Stimulated activated CD4-positive, alpha-beta T cell treated with anti-CD3 and anti-CD28 coated beads, Interleukin-1b, Interleukin-23, amount 100 ng/mL, for 4 hours (primary cell): ENCODE measurements around the gene CFAP20DC.
"Not testable (repeated sequence)": the region's sequence is repeated elsewhere in the genome, so short reads cannot be mapped to it uniquely, and the experiment has no call there.

Experiments
- DNase-seq, 2 donors: peaks; one replicate each; pipeline ENCODE4 v3.0.0-alpha.2; 2020; ENCODE audit warnings: low read depth in 2 of 2

Gene CFAP20DC

DNA sequence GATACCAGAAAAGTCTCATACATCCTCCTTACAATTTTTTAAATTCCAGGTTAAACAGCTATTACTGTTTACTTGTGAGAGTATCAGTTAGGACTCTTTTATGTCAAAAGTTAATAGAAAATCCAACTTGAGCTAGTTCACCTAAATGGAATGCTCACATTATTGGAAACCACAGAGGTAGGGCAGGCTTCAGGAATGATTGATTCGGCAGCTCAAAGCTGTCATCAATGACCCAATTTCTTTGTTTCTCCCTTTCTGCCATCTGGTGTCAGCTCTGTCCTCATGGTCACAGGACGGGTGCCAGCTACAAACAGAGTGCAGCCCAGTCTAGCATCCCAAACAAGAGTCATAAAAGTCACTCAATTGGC is 32.2 kb downstream of the CFAP20DC start:
- DNase-seq: no peak

DNA sequence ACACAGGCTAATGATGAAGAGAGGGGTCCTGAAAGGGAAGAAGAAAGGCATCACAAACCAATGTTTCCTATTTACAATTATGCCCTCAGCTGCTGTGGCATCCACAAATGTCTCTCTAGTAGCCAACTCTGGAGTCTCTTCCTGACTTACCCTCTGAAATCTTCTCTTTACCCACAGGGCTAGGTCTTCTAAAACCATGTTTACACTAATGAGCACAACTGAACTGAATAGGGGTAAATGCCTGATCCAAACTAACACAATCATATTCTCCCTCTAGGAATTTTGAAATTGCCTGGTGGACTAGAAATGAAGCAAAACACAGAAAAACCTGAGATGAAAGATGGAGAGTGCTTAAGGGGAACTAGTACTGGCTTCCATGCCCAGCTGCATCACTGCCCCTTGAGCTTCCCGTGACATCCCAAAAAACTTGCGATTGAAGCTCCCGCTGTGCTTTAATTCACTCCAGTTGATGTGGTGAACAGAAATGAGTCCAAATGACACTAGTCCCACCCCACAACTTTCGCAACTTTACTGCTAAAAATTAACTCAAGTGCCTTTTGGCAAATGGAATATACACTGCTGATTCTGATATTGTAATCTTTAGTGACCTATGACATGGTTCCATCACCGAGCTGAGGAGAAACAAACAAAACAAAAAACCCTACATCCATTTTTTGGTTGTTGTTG is 32.8 kb downstream of the CFAP20DC start:
- DNase-seq: no peak

DNA sequence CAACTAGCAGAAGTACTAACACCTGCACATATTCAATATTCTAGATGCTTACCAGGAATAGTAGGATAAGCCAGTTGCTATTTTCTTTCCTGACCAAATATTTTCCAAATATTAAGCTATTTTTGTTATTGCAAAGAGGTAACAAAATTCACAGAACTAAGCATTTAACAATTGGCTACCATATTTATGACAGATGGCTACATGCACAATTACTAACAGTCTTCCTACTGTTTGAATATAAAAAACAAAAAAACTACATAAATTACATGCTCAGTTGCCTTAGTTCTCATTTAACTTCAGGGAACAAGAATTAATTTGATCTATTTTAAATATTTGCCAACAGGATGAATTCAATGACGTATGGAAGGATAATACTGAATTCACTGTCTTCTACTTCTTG is 36.2 kb downstream of the CFAP20DC start:
- no peak for DNase-seq

DNA sequence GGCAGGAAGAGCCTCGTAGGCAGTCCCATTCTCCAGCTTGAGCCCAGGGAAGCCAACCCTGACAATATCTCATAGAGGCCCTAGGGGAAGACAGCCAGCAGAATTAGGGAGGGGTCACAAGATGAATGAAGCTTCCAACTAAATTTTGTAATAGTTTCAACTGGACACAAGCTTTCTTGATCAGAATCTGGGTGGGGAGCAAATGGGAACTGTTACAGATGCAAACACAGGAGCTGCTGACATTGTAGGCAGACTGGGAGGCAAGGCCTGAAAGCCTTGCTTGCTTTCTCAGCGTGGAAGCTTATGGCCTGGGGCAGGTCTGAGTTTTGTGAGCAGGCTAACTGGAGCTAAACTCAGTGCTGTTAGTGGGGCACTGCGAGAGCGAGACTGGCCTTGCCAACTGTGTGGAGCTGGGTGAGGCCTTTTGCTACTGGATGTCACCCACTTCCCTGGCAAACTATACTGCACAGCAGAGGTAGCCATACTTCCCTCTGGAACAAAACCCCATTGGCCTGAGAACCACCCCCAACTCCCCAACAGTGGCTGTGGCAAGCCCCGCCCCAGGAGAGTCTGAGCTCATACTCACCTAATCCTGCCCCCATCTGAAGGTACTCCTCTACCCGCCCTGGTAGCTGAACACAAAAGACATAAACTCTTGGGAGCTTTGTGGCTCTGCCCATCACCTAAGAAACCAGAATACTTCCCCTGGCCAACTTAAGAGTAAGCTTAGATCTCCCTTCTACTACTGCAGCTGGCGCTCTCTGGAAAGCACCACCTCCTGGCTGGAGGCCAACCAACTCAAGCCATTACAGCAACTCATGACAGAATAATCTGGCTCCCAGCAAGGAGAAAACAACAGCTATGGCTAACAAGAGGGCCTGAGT is 42.9 kb downstream of the CFAP20DC start:
- DNase-seq: no peak

DNA sequence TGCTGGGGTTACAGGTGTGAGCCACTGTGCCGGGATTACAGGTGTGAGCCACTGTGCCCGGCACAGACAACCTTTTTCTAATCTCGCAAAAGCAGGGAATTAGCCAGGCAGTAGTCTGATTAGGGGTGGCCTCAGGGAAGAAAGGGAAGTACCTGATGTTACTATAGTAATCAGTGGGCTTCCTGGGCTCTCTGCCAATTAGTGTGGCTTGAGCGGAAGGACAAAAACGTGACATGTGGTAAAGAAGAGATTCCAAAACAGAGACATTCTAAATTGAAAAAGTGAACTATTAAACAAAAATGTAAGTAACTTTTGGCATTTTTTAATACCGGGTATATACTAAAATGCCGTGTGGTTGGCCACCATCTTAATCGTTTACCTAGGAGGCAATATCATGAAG is 48.1 kb downstream of the CFAP20DC start:
- DNase-seq: no peak

DNA sequence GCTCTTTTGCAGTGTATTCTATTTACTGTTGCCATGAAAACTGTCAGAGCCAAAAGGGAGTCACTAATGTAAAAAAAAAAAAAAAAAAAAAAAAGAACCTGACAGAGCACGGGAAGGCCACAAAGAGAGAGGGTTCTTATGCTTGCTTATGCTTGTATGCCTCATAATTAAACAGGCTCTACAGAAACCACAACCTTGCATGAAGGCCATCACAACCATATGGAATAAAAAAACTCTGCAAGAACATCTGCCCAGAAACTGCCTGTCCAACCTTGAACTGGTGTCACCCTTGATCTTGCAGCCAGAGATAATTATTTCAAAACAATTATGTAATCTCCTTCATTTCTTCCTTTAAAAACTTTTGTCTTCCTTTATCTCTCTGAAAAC is 50.1 kb downstream of the CFAP20DC start:
- no peak for DNase-seq

DNA sequence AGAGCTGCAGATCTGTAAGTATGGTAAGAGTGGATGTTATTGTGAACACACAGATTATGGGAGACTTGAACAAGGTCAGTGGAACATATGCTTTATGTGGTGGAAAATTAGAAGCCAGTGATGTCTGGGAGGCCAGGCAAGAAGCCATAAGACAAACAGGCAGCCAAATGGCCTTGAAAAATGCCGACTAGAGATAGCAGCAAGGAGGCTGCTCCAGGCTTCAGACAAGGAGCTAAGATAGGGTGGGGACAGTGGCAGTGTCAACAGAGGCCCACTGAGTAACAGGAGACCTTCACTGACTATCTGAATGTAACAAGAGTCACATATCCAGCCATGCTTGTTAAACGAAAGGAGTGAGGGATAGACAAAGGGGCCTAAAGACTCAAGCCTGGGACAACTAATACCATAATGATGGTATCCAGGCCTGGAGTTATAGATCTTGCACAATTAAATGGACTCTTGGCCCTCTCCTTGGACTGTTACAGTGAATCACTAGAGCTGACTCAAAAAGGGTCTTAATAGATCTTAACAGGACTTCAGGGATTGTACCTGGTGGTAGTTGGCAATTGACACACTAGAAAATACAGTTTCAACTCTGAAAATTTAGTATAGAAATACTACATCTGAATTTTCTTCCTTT is 50.6 kb downstream of the CFAP20DC start:
- no peak for DNase-seq

DNA sequence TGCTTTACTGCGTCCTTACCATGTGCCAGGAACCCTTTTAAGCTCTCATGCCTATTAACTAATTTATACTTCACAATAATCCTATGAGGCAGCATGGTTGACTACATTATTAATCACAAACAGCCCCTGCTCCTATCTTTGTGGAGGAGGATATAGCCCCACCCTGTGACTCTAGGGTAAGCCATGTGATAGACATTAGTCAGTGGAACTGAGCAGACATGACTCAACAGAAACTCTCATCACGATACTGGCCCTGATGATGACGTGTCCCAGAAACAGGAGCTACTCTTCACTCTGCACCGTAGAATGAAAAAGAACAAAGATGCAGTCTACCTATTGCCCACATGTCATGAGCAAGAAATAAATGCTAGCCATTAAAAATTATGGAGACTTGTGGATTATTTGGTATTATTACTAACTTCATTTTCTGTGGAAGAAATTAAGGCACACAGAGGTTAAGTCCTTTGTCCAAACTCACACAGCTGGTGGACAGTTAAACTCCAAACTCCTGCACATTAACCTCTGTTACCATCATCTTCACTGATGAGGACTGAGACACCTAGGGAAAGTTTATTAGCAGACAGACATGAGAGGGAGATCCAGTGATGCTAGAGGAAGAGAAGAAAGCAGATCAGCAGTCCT is 51.2 kb downstream of the CFAP20DC start:
- DNase-seq: no peak

DNA sequence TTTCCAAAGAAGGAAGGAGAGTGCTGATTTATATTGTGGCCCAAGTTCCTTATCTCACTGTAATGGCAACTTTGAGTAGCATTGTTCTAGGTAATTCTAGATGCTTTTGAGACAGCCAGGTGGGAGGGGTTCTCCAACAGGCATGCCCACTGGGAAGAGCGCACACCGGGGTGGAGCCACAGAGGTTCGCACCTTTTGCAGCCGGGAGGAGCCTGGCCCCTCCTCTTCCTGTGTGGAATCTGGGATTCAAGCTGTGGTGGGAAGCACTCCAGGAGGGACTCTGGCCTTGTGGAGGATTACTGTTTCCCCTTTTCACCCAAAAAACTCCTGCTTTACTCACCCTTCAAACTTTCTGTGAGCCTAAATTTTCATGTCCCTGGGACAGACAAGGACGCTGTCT is 53.1 kb downstream of the CFAP20DC start:
- no peak for DNase-seq

DNA sequence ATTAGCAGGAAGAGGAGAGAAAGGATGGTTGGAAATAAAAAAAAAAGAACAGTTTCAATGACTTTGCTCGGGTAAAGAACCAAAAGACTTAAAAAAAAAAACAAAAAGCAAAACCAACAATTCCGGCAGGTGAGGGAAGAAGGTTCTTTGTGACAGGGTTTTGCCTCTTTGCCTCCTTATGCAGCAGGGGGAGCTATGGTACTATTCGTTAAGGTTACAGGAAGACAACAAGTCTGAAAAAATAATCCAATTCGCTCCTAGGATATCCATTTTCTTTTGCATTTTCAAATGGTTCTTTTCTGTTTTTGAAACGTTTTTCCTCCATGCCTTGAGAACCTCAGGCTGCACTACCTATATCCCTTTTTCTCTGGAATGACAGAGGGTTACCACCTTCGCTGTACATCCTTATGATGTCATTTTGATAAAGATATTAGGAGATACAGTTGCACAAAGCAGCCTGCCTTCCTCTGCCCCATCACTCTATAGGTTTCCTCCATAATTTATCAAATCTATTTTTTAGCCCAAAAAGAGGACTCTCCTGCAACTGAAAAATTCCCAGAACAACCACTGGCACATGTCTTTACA is 55.0 kb downstream of the CFAP20DC start:
- DNase-seq: peak in 1 of 2 donors; percentile 8

DNA sequence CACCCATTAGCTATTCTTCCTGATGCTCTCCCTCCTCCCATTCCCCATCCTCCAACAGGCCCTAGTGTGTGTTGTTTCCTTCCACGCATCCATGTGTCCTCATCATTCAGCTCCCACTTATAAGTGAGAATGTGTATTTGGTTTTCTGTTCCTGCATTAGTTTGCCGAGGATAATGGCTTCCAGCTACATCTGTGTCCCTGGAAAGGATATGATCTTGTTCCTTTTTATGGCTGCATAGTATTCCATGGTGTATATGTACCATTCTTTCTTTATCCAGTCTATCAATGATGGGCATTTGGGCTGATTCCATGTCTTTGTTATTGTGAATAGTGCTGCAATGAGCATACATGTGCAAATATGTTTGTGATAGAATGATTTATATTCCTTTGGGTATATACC is 56.3 kb downstream of the CFAP20DC start:
- no peak for DNase-seq

DNA sequence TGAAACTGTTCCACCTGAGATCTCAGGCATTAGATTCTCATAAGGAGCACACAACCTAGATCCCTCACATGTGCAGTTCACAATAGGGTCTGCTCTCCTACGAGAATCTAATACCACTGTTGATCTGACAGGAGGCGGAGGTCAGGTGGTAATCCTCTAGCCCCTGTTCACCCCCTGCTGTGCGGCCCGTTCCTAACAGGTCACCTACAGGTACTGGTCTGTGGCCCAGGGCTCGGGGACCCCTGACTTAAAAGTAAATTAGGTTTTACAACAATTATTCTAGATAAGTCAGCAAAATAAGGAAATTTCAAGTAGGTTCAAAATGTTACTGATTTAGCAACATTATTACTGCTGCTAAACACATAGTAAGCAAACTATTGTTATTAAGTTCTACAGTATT is 58.2 kb downstream of the CFAP20DC start:
- DNase-seq: no peak

DNA sequence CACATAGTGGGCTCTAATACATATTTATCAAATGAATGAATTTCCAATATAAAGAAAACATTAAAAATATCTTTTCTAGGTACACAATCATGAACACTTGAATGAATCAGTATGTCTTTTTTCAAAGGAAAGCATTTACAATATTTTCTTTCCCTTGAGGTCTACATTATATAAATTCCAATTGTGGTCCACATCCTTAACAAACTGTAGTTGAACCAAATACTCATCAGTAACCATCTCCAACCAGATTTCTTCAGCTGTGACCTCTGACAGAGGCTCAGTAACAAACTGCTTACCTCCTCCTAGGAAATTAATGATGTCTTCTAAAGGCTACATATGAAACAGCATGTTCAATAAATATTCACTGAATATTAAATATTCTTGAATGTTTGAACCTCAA is 58.8 kb downstream of the CFAP20DC start:
- no peak for DNase-seq

DNA sequence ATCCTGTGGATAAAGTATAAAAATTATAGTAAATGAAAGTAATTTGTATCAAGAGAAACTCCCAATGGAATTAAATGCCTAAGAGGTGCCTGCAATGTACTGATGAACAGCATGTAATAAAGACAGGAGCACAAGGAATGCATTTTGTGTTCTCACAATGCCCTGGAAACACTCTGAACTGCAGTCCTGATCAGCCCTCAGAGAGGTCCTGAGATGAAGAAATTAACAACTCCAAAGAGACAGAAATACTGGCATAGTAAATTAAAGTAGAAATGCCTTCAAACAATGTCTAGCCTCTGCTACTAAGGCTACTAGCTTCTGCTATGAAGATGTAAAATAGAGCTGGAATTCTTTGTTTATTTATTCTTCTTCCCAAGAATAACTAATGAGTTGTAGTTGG is 59.9 kb downstream of the CFAP20DC start:
- no peak for DNase-seq

DNA sequence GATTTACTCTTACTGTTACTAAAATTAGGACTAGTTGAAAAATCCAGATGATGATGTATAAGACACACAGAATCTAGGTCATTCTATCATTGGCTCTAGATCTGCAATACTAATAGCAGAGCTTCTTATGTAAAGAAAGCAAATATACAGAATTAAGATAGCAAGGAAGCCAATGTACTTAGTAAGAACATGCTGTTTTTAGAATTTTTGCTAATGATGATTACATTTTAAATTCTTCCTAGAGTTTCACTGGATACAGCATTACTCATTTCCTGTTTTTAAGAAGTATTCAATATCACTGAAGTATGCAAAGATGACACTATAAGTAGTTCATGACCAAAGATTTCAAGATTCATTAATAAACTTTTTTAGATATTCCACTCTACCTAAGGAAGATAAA is 60.7 kb downstream of the CFAP20DC start:
- no peak for DNase-seq

DNA sequence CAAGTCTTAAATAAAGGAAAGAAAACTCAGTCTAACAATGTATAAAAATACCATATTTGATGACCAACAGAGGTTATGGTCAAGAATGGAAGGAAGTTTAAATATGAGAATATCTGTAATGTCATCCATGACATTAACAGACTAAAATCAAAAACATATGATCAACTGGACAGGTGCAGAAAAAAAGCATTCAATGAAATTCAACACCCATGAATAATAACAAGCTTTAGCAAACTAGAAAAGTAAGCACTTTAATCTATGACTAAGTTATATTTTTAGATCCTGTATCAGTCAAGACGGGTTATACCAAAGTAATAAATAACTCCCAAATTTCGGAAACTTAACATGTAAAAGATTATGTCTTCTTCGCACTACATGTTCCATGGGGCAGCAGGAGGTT is 61.8 kb downstream of the CFAP20DC start:
- no peak for DNase-seq

DNA sequence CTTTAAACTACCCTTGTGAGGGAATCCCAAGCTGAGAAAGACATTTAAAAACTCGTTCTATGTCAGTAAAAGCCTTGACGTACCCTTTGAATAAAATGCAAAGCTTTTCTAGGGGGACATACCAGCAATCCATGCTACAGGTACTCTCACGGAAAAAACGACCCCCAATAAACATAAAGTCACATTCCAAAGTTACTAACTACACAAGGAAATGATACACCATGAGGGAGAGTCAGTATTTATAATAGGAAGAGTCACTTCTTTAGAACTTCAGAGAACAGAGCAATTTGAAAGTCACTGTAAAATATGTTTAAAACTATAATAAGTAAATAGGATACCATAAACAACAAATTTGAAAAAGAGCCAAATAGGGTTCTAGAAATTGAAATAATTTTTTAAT is 63.2 kb downstream of the CFAP20DC start:
- DNase-seq: no peak

DNA sequence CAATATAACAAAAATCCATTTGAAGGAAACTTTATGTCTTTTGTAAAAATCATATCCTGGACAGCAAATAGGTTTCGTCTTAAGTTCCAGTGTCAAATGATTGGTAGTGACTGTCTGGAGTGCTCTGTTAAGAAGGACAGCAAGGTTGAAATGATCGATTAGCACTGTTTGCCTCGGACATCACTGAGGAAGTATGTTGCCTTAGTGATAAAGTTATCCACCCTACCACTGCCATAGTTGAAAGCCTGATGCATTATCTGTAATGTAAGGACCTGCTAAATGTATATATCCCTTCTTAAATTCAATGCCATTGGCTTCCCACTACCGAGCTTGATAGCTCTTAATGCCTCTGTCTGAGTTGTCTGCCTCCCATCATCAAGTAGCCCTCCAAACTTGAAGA is 70.0 kb downstream of the CFAP20DC start:
- no peak for DNase-seq

DNA sequence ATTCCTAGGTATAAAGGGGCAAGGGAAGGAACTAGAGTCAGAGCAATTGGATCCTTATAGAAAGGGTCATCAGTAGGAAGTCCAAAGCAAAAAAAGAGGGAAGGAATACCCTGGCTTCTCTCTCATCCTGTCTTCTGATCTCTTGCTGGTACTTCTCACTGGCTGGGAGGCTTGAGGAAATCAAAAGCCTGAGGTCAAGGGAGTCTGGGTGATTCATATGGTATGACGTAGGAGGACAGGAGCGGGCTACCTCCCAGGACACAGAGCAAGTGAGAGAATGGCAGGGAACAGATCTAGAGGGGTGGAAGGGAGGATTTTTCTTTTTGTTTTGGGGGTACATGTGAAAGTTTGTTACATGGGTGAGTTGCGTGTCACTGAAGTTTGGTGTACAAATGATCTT is 76.0 kb downstream of the CFAP20DC start:
- DNase-seq: no peak

DNA sequence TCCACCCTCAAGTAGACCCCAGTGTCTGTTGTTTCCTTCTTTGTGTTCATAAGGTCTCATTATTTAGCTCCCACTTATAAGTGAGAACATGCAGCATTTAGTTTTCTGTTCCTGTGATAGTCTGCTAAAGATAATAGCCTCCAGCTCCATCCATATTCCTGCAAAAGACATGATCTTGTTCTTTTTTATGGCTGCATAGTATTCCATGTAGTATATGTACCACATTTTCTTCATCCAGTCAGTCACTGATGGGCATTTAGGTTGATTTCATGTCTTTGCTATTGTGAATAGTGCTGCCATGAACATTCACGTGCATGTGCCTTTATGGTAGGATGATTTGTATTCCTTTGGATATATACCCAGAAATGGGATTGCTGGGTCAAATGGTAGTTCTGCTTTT is 82.0 kb downstream of the CFAP20DC start:
- not testable (repeated sequence) for DNase-seq

DNA sequence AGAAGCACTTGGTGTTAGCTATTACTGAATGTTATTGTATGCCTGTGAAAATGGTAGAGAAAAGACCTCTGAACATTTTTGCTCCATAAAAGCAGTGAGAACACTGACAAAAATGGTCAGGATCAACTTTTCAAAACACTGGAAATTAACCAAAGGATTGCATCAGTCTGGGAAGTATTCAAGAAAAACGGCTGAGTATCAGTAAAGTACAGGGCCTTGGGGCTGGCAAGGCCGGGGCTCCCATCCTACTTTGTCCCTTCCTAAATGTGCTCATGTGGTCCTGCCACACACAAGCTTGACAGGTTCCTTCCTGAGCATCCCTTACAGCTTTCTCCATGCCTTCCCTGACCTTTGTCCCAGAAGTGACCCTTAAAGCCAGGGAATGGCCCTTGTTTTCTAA is 84.0 kb downstream of the CFAP20DC start:
- no peak for DNase-seq

DNA sequence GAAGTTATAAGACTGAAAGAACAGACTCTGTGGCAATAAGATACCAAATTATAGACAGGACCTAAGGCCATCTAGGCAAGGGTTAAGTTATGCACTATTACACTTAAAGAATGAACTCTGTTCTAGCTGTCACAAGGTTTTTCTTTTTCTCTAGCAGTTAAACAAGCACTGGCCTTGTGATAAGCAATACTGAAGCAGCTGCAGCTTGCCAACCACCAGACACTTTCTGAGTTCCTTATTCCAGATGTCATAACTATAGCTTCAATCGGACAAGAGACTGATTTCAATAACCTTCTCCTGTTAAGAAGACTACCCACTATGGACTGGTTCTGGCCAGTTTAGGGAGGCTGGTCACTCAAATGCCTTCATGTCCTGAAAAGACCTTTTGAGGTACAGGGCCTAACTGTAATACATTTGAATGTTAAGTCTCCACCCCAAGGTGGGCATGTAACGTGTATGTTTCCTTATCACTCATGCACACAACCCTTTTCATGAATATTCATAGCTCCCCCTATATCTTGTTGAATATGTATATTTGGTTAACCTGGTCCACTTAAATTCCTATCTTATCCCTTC is 85.8 kb downstream of the CFAP20DC start:
- no peak for DNase-seq
